ENCODE results near the gene SETD9. TPM values are rescaled to one million over a fixed set of nuclear protein-coding genes. Genes with fewer than 3 reads are reported as not detected.

The SETD9 gene
- total RNA-seq, 1 donor from 2014 or later: 16.8 TPM

DNA sequence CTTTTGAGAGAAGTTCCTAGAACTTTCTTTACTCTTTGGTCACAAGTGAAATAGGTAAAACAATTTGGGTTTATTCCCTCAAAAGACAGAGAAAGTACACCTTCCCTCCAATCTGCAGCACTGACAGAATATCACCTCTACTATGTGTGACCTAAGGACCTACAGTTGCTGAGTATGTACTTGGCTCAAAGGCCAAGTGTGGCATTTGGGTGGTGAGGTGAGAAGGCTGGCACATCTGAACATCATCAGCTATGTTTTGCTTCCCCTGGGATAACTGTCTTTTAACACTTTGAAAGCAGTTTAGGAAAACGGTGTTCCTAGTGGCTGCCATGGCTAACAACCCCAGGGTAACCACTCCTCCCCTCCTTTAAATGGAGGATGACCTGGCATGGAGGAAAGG is 24.9 kb downstream of the SETD9 start:
- DNase-seq (ENCODE audit: low spot score in 2 of 2): no peak
- Histone ChIP-seq H3K4me3 (no peak overlapping the region), H3K36me3 (peaks cover 59 to 86% of the 10 kb centered on the region in 2 donors), H3K9me3 (no peaks in the 10 kb centered on the region), H3K27me3 (no peaks in the 10 kb centered on the region), H3K27ac (no peak overlapping the region), H3K4me1 (no peaks in the 10 kb centered on the region)
- intact Hi-C loops (cut with DNase I): no loop called here
- TF ChIP-seq CTCF (IDR thresholded peaks at IDR 0.05): no peak

GRCh38 chr5:56938858-56939257 is 29.5 kb downstream of the SETD9 start:
- Histone ChIP-seq H3K4me3 (no peak overlapping the region), H3K9me3 (no peaks in the 10 kb centered on the region), H3K27ac (no peak overlapping the region), H3K27me3 (no peaks in the 10 kb centered on the region), H3K36me3 (peaks cover 60 to 79% of the 10 kb centered on the region in 2 donors), H3K4me1 (no peaks in the 10 kb centered on the region)
- no peak for TF ChIP-seq CTCF (IDR thresholded peaks at IDR 0.05)
- intact Hi-C loops (cut with DNase I): no loop called here
- DNase-seq (ENCODE audit: low spot score in 2 of 2): no peak

- Histone ChIP-seq H3K36me3 (peaks cover 52 to 75% of the 10 kb centered on the region in 2 donors), H3K4me3 (no peak overlapping the region)
- TF ChIP-seq CTCF (IDR thresholded peaks at IDR 0.05): no peak
These were observed 32.6 kb downstream of the SETD9 start for GRCh38 chr5:56941981-56942380.

DNA sequence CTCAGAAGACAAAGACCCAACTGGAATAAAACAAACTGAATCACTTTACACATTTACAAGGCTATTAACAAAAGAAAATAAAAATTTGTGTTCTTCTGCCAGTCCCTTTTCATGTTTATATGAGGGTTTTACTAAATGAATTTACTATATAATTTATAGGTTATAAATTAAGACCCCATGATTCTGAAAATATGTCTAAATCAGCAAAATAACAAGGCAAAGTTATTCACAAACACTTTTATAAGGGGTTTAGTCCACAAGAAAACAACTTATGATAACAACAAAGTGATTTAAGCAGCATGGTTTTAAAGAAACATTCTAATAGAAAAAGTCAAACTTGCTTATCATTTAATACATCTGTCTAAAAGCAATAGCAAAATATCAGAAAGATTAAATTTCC is 37.7 kb downstream of the SETD9 start:
- DNase-seq (ENCODE audit: low spot score in 2 of 2): no peak
- no peak for TF ChIP-seq CTCF (IDR thresholded peaks at IDR 0.05)
- intact Hi-C loops (cut with DNase I): no loop called here
- no peaks in the 10 kb centered on the region for H3K4me1 ChIP-seq
- H3K36me3 ChIP-seq: peaks cover 28 to 35% of the 10 kb centered on the region in 2 donors
- no peaks in the 10 kb centered on the region for H3K9me3 ChIP-seq
- no peaks in the 10 kb centered on the region for H3K27me3 ChIP-seq
- H3K4me3 ChIP-seq: no peak overlapping the region
- H3K27ac ChIP-seq: no peak overlapping the region

More at GRCh38 chr5:56941981-56942380, 32.6 kb downstream of the SETD9 start:
- Histone ChIP-seq H3K9me3 (no peaks in the 10 kb centered on the region), H3K4me1 (no peaks in the 10 kb centered on the region), H3K27me3 (no peaks in the 10 kb centered on the region), H3K27ac (no peak overlapping the region)
- DNase-seq (ENCODE audit: low spot score in 2 of 2): no peak
- intact Hi-C loops (cut with DNase I): no loop called here

DNA sequence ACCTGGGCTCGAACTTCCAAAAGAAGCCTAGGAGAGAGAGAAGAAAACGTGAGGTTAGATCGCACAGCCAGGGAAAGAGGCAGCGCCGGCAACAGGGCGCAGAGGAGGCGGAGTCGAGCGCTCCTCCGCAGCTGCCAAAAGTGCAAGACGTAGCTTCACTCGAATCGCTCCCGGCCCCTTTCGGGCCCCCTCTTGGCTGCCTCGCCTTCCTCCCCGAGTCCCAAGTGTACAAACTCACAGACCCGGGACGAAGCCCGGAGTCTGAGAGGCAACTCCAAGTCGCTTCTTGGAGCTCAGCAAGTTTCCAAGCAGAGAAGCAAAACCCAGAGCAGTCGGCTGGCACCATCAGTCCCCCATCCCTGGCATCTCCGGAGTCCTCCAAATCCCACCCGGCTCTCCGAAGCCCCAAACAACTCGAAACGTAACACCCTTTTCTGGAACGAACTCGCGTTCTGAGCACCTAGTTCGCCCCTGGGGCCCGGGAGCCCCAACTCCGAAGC is 41.3 kb downstream of the SETD9 start:
- Histone ChIP-seq H3K4me1 (peaks cover 0 to 2% of the 10 kb centered on the region in 2 donors), H3K9me3 (no peaks in the 10 kb centered on the region), H3K27me3 (no peaks in the 10 kb centered on the region), H3K36me3 (peaks cover 7% of the 10 kb centered on the region in 2 donors), H3K4me3 (peak overlapping the region; percentile 82 to 98), H3K27ac (peak overlapping the region; percentile 87 to 92)
- peak; percentile 10 to 82 for DNase-seq (ENCODE audit: low spot score in 2 of 2)
- intact Hi-C loops (cut with DNase I): loop anchor here (5.0 to 10.0 kb wide), 2 partner anchors 133 to 1514 kb away; partner anchors contain the start of genes MAP3K1 and PLK2
- TF ChIP-seq CTCF (IDR thresholded peaks at IDR 0.05): no peak
